ENCODE data around the gene PANK4. TPM values are rescaled to one million over a fixed set of nuclear protein-coding genes. Genes with fewer than 3 reads are reported as not detected.

The PANK4 gene
- total and polyA plus RNA-seq, 9 of the 15 experiments (the other 6 are each of a cell fraction or from before 2014, with no cell fraction given) = 0.93 to 55.6 (median 31.5) TPM

DNA sequence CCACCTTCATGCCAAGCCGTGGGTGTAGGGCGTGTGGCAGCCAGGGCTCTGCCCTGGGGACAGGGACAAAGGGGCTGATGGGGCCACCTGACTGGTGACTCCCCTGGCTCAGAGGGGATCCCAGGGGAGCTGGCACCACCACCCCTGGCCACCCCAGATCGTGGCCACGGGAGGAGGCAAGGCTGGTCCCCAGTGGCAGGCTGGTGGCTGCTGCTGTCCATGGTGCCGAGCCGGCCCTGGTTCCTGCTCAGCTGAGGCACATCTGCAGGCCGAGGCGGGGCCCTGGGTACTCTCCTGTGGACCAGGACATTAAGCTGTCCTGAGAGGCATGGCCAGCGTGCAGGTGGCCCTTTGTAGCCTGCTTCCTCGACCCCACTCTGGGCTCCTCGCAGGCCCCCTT, 43.8 kb downstream of the PANK4 start:
- H3K9me3 ChIP-seq (replicated peaks; ENCODE audit: control insufficient read depth, insufficient read depth, low read depth, low read length) = no peaks in the 10 kb centered on the region
- ATAC-seq (peak; percentile 53), DNase-seq (ENCODE audit: extremely low read depth in 1 of 4, low spot score in 3 of 4) (peak in 2 of 4 experiments; percentile 56 to 57), FAIRE-seq (no peak)
- H3K4me3 ChIP-seq = no peak overlapping the region
- peaks cover 3 to 32% of the 10 kb centered on the region in 2 experiments; a peak in 3 of 5 replicates for H3K27me3 ChIP-seq (ENCODE audit: control insufficient read depth in 2 of 2, insufficient read depth in 2 of 2, low read length in 2 of 2)
- ChIA-PET POLR2A (interaction anchor here (0.7 kb wide), 1 partner anchor 318 kb away, joined by 3 read pairs; no protein-coding TSS in a partner anchor), CTCF (ENCODE audit: low intra/inter-chr PET ratio) (no interaction called here)
- intact Hi-C loops (cut with micrococcal nuclease) (no loop called here), in situ Hi-C loops (cut with MboI) (no loop called here)
- no peak overlapping the region for H2AFZ ChIP-seq (ENCODE audit: low read depth, low read length)
- no peaks in the 10 kb centered on the region for H3K79me2 ChIP-seq (ENCODE audit: control insufficient read depth, insufficient read depth, low read length)
- WGBS (ENCODE audit: insufficient coverage, low coverage, missing lambda C conversion rate) = 2% methylated on average over 11 of the region's 11 CpGs
- H4K20me1 ChIP-seq (replicated peaks; ENCODE audit: control insufficient read depth, insufficient read depth, low read length) = peaks cover 19% of the 10 kb centered on the region
- no TSS peak for BruUV-seq (replicated peaks)
- peaks cover 3% of the 10 kb centered on the region for H3K9me1 ChIP-seq (ENCODE audit: control insufficient read depth, insufficient read depth, low read length)
- peaks cover 0 to 70% of the 10 kb centered on the region in 2 experiments; a peak in 3 of 5 replicates for H3K4me1 ChIP-seq (replicated peaks in 1 of 2; ENCODE audit: control insufficient read depth in 2 of 2, insufficient read depth in 2 of 2, low read length in 2 of 2)
- no peak overlapping the region for H3K4me2 ChIP-seq (ENCODE audit: insufficient read depth, low read length)
- no peaks in the 10 kb centered on the region for H3K36me3 ChIP-seq (ENCODE audit: control insufficient read depth, insufficient read depth, low read length)
- no peak overlapping the region for H3K27ac ChIP-seq (ENCODE audit: extremely low read depth, low read depth, low read length)
- no peak overlapping the region for H3K9ac ChIP-seq (ENCODE audit: insufficient read depth in 1 of 2, low read depth in 2 of 2, low read length in 2 of 2)
- TF ChIP-seq, protein P1, sequence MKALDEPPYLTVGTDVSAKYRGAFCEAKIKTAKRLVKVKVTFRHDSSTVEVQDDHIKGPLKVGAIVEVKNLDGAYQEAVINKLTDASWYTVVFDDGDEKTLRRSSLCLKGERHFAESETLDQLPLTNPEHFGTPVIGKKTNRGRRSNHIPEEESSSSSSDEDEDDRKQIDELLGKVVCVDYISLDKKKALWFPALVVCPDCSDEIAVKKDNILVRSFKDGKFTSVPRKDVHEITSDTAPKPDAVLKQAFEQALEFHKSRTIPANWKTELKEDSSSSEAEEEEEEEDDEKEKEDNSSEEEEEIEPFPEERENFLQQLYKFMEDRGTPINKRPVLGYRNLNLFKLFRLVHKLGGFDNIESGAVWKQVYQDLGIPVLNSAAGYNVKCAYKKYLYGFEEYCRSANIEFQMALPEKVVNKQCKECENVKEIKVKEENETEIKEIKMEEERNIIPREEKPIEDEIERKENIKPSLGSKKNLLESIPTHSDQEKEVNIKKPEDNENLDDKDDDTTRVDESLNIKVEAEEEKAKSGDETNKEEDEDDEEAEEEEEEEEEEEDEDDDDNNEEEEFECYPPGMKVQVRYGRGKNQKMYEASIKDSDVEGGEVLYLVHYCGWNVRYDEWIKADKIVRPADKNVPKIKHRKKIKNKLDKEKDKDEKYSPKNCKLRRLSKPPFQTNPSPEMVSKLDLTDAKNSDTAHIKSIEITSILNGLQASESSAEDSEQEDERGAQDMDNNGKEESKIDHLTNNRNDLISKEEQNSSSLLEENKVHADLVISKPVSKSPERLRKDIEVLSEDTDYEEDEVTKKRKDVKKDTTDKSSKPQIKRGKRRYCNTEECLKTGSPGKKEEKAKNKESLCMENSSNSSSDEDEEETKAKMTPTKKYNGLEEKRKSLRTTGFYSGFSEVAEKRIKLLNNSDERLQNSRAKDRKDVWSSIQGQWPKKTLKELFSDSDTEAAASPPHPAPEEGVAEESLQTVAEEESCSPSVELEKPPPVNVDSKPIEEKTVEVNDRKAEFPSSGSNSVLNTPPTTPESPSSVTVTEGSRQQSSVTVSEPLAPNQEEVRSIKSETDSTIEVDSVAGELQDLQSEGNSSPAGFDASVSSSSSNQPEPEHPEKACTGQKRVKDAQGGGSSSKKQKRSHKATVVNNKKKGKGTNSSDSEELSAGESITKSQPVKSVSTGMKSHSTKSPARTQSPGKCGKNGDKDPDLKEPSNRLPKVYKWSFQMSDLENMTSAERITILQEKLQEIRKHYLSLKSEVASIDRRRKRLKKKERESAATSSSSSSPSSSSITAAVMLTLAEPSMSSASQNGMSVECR (CRISPR knock-in tag; IDR thresholded peaks at IDR 0.05) = peak; percentile 22; the same call in 1 of the 2 replicates
- TF ChIP-seq NCOA6 (IDR thresholded peaks at IDR 0.05) (no peak), EHMT2 (IDR thresholded peaks at IDR 0.05) (peak; percentile 45; the same call in 1 of the 2 replicates), PYGO2 (tag; IDR thresholded peaks at IDR 0.05) (no peak)
- TF ChIP-seq, protein P2, sequence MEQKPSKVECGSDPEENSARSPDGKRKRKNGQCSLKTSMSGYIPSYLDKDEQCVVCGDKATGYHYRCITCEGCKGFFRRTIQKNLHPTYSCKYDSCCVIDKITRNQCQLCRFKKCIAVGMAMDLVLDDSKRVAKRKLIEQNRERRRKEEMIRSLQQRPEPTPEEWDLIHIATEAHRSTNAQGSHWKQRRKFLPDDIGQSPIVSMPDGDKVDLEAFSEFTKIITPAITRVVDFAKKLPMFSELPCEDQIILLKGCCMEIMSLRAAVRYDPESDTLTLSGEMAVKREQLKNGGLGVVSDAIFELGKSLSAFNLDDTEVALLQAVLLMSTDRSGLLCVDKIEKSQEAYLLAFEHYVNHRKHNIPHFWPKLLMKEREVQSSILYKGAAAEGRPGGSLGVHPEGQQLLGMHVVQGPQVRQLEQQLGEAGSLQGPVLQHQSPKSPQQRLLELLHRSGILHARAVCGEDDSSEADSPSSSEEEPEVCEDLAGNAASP (IDR thresholded peaks at IDR 0.05) = no peak
